DND-41 (cell line): ENCODE data around the gene DNMBP.

ENCODE experiments used
- CTCF ChIP-seq: IDR thresholded peaks from 2 replicates; pipeline ENCODE4 v1.5.1; 2012; ENCODE audit warnings: borderline replicate concordance, low read length, moderate library complexity, mild to moderate bottlenecking; ENCODE audit not compliant: poor library complexity, severe bottlenecking; ENCODE audit errors: extremely low read depth
- EZH2 ChIP-seq: IDR thresholded peaks from 3 replicates; pipeline ENCODE4 v1.6.1; 2012; ENCODE audit warnings: borderline replicate concordance, low read depth, mild to moderate bottlenecking, moderate library complexity, low read length, inconsistent platforms; ENCODE audit not compliant: severe bottlenecking

GRCh38 chr10:99912041-99912440, 97.7 kb downstream of the DNMBP start:
- TF ChIP-seq CTCF (no peak), EZH2 (no peak)
